GM18861 (cell line): ENCODE data around the gene AMDHD2.
"Not testable (repeated sequence)": the region's sequence is repeated elsewhere in the genome, so short reads cannot be mapped to it uniquely, and the experiment has no call there.

Experiments used
- ATAC-seq: cut with Tn5 transposase; IDR thresholded peaks from one replicate; pipeline ENCODE4 v1.9.1; 2021; ENCODE audit not compliant: unreplicated experiment

Gene AMDHD2

DNA sequence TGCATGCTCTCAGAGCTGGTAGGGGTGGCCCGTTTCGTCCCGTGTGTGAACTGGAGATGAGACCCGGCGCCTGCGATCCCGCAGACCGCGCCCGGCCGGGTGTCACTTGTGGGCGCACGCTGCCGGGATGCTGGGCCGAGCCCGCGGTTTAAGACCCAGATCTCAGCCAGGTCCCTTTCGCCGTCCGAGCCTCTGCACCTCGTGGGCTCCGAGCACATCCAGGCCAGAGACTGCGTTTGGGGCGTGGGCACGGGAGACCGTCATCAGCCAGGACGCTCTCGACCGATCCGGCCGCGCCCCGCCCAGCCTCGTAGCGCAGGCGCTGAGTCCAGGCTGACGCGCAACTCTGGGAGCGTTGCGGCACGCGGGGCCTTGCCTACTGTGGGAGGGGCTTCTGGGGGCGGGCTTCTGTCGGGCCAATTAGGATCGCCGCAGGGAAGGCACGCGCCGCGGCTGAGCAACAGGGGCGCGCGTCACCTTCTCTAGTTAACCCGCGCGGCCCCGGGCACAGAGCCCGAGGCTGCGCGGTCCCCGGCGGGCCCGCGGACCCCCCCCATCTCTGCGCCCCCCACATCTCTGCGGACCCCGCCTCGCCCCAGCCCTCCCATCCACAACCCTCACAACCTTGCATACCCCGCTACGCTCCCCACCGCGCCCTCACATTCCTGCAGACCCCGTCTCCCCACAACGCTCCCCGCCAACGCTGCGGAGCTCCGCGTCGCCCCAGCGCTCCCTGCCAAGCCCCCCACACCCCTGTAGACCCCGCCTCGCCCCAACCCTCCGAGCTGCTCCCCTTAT, 11.7 kb downstream of the AMDHD2 start:
- peak; percentile 73 for ATAC-seq

DNA sequence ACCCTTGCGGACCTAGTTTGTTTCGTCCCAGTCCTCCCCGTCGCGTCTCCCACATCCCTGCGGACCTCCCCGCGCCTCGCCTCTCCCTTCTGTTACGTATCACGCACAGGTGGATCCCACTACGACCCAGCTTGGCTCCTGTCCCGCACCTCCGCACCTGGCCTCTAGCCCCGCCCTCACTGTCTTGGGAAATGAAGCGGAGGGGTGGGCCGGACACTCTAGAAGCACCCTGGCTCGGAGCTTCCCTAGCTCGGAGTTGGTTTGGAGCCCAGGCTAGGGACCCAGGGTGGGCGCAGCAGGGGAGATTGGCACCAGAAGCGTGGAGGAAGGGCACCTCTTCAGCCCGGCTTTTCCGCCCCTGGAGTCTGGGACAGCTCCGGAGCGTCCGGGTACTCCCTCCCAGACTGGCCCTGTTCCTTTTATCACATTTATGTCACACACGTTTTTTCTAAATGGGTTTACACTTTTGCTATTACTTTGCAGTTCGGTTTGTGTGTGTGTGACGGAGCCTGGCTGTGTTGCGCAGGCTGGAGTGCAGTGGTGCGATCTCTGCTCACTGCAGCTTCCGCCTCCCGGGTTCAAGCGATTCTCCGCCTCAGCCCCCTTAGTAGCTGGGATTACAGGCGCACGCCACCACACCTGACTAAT, 12.4 kb downstream of the AMDHD2 start:
- ATAC-seq = no peak

DNA sequence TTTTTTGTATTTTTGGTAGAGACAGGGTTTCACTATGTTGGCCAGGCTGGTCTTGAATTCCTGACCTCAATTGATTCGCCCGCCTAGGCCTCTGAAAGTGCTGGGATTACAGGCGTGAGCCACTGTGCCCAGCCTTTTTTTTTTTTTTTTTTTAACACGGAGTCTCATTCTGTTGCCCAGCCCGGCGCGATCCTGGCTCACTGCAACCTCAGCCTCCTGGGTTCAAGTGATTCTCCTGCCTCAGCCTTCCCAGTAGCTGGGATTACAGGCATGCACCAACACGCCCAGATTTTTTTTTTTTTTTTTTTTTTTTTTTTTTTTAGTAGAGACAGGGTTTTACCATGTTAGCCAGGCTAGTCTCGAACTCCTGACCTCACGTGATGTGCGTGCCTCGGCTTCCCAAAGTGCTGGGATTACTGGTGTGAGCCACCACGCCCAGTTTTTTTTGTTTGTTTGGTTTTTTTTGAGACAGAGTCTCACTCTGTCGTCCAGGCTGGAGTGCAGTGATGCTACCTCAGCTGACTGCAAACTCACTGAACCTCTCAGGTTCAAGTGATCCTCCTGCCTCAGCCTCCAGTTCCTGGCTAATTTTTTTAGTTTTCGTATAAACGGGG, 13.1 kb downstream of the AMDHD2 start:
- not testable (repeated sequence) for ATAC-seq

DNA sequence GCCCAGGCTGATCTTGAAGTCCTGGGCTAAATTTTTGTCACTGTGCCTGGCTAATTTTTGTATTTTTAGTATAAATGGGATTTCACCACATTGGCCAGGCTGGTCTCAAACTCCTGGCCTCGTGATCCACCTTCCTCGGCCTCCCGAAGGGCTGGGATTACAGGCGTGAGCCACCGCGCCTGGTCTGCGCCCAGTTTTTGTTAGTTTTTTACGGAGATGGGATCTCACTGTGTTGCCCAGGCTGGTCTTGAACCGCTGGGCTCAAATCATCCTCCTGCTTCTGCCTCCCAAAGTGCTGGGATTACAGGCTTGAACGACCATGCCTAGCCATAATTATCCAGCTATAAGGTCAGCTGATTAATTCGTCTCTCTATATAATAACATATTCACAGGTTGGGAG, 13.7 kb downstream of the AMDHD2 start:
- no peak for ATAC-seq

DNA sequence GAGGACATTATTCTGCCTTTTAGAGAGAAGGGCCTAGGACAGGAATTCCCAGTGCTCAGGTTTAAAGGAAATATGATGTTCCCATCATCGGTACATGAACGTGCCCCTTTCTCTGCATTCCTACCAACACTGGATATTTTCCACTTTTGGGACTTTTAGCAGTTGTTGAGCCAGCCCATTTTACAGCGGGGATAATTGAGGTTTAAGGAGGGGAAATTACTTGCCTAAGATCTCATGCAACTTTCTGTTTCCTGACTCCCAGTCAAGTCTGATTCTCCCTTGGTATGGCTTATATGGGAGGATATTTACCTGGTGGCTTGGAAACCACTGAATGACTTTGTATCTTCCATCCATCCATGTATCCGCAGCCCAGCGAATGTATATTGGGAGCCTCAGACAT, 14.2 kb downstream of the AMDHD2 start:
- not testable (repeated sequence) for ATAC-seq

DNA sequence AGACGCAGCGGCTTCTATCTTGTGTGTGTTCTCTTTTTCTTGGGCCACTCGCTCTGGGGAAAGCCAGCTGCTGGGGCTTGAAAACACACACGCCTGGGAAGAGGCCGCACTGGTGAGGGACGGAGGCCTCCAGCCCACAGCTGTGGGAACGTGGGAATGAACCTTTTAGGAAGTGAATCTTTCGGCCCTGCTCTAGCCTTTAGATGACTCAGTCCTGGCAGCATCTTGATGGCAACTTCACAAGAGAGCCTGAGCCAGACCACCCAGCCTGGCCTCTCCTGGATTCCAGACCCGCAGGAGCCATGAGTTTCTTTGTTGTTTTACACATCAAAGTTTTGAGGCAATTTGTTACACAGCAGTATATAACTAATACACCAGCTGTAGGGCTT, 15.4 kb downstream of the AMDHD2 start:
- ATAC-seq = no peak

DNA sequence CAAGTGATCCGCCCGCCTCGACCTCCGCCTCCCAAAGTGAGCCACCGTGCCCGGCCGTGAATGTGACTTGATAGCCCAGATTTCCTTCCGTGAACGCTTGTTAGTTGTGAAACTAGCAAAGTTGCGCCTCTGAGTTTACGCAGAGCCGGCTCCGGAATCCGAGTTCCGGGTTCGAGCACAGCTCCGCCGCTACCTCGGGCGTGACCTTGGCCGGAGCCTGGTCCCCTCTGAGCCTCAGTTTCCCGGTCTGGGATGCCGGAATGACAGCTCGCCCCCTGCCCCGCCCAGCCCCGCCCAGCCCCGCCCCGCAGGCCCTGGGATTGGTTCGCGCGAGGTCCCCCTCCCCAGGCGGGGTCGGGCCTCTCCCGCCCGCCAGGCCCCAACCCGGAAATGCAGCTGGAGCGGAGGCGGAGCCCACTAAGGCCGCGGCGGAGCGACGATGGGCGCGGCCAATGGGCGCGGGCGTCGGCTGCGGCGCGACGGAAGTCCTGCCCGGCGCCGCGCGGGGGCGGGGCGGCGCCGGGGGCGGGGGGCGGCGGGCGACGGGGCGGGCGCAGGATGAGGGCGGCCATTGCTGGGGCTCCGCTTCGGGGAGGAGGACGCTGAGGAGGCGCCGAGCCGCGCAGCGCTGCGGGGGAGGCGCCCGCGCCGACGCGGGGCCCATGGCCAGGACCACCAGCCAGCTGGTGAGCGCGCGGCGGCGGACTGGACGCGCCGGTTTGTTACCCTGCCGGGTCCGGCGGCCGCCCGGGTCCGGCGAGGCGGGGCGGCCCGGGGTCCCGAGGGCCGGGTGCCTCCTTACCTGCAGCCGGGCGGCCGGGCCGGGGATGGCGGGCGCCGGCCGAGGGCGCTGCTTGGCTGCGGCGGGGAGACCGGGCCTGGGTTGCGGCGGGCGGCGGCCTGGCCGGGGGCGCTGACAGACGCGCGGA, 17.5 kb downstream of the AMDHD2 start, which contains the start of gene PDPK1:
Gene PDPK1, plus strand, starts transcription at position 571 of the 929 bp plus-strand sequence. Its CDS starts 92 bp downstream, at position 663.
- peak; percentile 67 for ATAC-seq

DNA sequence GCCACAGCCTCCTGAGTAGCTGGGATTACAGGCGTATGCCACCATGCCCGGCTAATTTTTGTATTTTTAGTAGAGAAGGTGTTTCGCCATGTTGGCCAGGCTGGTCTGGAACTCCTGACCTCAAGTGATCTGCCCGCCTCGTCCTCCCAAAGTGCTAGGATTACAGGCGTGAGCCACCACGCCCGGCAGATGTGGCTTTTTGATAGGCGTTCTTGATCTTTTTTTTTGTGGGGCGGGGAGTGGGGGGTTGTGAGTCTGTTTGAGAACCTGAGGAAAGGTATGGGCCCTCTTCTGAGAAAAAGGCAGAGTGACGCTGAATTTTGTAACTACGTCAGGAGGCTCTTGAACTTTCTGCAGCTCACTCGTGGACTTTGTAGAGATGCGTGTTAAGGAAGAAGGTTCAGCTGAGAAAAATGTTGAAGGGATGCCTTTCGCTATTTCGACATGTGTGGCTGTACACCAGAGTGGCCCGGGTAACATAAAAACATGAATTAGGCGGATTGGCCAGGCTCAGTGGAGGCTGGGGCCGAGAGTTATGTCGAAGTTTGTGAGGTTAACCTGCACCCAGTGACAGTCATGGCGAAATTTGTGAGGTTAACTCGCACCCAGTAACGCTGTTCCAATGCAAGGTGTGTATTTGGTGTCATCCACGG, 19.1 kb downstream of the AMDHD2 start:
- ATAC-seq = not testable (repeated sequence)

DNA sequence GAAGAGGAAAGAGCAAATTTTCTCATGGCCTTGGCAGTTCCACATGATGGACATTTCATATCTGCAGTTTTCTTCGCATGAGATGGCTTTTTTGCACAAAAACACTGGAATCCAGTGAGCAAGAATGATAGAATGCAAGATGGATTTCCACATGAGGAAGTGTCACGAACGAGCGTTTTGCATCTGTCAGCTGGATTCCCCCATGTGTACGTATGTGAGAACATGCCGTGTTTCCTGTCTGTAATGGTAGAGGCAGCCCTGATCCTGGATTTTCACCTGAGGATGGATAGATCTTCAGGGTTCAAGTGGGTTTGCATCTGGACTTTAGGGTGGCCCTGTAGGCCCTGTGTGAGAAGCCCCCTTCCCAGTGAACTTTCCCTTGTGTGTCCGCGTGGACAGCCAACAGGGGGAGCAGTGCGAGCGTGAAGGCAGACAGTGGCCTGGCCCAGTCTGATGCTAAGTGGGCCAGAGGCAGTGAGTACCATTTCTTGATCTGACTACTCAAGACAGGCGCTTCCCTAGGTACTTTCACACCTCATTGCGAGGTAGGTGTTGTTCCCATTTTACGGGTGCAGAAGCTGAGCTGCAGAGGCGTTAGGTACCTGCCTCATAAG, 19.8 kb downstream of the AMDHD2 start:
- not testable (repeated sequence) for ATAC-seq

DNA sequence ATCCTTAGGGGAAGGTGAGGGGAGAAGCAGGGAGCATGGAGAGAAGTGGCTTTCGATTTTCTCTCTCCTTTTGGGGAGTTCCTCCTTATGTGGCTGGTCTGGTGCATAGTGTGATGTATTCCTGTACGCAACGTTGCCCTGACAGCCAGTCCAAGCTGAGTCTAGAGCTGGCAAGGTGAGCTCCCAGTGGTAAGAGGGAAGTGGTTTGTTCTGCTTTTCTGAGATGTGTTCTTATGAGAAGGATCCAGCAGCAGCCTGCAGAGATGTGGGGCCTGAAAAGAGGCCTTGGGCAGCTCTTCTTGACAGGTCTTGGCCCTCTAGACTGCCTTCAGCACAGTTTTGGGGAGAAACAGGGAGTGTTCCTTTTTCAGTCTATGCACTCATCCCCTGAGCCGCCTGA, 20.7 kb downstream of the AMDHD2 start:
- ATAC-seq = not testable (repeated sequence)

DNA sequence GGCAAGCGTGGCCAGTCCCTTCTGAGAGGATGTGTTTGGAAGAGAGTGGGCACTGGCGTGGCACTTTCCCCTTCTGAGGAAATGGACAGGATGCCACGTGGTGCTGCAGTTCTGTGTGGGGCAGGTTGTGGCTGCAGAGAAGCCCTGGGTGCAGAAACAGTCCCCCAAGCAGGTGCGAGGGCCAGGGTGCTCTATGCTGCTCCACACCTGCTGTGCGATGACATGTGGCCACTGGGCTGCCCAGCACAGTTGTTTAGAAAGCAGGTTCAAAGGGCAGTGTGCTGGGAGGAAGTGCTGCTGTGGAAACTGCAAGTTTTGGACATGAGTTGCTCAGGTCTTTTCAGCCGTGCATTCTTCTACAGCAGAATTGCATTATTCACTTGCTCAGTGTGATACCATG, 21.2 kb downstream of the AMDHD2 start:
- ATAC-seq = not testable (repeated sequence)

DNA sequence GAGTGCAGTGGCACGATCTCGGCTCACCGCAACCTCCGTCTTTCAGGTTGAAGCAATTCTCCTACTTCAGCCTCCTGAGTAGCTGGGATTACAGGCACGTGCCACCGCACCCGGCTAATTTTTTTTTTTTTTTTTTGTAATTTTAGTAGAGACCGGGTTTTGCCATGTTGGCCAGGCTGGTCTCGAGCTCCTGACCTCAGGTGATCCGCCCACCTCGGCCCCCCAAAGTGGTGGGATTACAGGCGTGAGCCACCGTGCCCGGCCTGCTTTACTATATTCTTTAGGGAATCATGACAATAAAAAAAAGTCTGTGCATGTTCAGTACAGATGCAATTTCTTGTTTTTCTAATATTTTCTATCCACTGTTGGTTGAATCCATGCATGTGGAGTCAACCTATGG, 23.6 kb downstream of the AMDHD2 start:
- ATAC-seq = not testable (repeated sequence)

DNA sequence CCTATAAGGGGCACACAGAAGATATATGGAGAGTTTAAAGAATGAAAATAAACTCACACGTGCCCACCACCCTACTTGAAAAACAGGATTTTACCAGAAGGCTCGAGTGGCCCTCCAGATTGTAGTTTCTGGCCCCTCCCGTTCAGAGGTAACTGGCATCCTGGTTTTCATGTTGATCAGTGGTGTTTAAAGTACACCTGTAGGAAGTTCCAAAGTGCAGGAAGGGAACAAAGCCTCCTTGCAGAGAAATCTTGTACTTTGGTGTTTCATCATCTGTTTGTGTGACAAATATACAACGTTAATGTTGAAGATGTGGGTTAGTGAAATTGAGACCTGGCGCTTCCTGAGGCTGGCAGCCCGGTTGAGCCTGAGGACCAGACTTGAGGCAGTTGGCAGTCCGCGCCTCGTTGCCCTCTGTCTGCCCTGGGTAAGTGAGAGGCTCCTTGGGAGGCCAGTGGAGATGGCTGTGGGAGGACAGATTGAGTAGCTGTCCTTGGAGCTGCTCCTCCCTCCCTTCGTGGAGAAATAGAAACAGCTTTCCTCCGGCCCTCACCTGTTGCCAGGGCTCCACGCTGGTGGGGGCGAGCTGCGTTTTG, 30.2 kb downstream of the AMDHD2 start:
- not testable (repeated sequence) for ATAC-seq

DNA sequence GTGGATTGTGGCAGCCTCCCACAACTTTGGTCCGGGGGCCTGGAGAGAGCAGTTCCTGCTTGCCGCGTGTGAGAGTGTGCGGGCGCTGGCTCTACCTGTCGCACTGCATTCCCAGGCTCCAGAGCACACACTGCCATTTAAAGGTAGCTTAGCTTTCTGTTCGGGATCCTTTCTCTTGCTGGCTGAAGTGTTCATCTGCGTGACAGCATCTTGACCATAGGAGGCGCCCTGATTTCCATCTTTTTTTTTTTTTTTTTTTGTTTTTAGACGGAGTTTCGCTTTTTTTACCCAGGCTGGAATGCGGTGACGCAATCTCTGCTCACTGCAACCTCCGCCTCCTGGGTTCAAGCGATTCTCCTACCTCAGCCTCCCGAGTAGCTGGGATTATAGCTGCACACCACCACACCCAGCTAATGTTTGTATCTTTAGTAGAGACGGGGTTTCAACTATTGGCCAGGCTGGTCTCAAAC, 31.3 kb downstream of the AMDHD2 start:
- ATAC-seq = not testable (repeated sequence)

DNA sequence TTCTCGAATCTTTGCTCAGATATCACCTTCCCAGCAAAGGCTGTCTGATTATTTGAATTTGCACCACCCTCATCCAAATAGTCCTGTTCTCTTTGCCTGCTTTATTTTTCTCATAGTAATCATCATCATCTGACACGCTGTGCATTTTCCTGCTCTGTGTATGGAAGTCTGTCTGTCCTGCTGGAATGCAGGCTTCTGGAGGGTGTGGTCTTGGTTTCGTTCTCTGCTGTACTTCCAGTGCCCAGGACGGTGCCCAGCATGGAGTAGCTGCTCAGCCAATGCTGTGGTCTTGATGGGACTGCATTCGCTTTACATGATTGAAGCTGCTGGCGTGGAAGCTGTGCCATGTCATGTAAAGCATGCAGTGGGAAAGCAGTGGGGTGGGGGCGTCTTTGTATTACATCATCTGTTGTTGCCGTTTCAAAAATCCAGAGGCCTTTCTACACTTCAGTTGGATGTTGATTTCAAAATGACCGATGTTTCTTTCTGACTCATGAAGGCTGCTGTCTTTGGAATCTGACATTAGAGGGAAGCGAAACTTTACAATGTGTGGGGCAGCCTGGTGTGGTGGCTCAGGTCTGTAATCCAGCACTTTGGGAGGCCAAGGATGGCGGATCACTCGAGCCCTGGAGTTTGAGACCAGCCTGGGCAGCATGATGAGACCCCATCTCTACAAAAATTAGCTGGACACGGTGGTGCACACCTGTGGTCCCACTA, 34.7 kb downstream of the AMDHD2 start:
- not testable (repeated sequence) for ATAC-seq

DNA sequence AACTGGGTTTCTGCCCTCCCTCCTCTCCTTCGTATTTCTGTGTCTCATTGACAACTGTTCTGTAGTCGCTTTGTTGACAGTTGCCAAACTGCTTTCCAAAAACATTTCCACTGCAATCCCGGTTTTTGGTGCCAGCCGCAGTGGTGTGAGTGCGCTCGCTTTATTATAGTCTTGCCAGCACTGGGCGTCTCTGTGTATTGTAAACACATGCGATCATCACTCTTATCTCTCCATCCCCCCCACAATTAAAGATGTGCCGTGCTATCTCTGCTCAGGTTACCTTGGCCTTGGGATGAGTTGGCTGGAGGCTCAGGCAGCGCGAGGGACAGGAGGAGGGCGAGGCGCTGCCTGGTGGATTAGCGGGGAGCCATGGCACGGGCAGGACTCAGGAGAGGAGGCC, 37.0 kb downstream of the AMDHD2 start:
- ATAC-seq = not testable (repeated sequence)

DNA sequence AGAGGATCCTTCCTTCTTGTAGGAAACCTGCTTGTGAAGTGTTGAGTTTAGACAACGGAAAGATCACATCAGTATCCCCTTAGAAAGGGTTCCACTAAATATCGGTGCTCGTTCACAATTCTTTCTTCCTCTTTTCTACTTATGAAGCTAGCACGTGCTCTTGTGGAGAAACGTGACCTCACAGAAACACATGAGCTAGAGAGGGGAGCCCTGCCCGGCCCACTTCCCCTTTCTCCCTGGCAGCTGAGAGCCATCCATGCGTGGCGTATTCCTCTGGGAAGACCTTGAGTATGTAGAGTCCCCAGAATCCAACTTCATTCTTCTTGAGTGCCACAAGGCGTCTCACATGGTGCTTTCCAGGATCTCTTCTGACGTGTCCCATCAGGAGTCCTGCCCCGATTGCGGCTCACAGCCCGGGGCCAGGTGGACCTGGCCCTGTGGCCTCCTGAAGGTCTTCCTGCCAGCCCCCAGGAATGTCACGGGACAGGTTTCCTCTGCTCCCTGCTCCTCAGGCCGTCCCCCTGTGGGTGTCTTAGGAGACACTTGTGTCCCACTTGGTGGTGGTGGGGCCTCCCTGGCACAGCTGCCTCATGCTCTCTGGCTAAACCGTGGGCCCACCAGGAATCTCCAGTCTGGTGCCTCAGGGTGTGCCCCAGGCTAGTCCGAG, 40.1 kb downstream of the AMDHD2 start:
- peak; percentile 46 for ATAC-seq

DNA sequence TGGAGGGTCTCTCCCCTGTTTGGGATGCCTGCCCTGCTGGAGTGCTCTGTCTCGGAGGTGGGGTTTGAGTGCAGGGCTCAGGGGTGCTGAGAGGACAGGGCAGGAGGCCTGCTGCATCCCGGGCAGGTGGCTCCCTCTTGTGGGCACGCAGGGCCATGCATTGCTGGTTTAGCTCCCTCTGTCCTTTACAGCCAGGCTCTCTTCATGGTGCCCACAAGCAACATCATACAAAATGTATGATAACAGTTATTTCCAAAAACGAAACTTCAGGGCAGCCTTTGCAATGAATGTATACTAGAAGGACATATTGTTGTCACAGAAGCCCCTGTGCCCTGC, 40.6 kb downstream of the AMDHD2 start:
- ATAC-seq = peak; percentile 70
